Stimulated activated CD8-positive, alpha-beta memory T cell treated with anti-CD3 and anti-CD28 coated beads, Interleukin-7, amount 100 ng/mL, for 4 hours (primary cell): Measurements from ENCODE around the gene PXMP2.
"Not testable (repeated sequence)": the region's sequence is repeated elsewhere in the genome, so short reads cannot be mapped to it uniquely, and the experiment has no call there.

Experiments used
- DNase-seq, 2 donors: peaks; one replicate each; pipeline ENCODE4 v3.0.0-alpha.2; 2020; ENCODE audit warnings: low read depth in 2 of 2

PXMP2 gene

DNA sequence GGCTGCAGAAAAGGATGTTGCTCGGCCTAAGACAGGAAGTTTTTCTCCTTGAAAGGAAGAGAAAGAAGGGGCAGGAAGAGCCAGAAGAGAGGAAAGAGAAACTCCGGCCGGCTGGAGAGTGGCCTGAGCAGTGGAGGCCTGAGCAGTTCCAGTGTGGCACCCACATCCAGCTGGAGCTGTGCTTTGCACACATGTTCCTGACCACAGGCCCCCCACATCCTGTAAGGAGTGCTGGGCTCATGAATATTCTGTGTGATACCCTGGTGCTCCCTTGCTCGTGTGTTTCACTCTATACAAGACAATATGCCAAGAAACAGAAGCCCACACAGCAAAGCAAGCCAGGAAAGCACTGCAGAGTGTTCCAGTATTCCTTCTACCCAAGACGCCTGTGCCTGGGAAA, 27.3 kb upstream of the PXMP2 start:
- no peak for DNase-seq

DNA sequence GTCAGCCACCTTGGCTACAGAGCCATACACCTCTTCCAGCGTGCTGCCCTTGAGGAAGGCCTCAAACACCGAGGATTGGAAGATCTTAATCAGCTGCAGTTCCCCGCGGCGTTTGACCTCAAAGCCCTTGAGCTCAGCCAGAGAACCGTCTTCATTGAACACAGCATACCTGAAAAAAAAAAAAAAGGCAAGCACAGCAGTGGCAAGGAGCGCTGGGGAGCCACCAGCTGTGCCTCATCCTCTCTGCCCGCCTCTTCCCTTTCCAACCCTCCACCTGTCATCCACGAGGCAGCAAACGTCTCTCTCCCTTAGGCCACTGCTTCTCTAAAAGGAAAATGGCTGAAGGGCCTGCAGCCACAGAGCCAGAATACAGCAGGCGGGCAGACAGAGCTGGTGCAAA, 26.4 kb upstream of the PXMP2 start:
- no peak for DNase-seq

- DNase-seq: no peak
These were observed 25.4 kb upstream of the PXMP2 start for GRCh38 chr12:132661972-132662371.

DNA sequence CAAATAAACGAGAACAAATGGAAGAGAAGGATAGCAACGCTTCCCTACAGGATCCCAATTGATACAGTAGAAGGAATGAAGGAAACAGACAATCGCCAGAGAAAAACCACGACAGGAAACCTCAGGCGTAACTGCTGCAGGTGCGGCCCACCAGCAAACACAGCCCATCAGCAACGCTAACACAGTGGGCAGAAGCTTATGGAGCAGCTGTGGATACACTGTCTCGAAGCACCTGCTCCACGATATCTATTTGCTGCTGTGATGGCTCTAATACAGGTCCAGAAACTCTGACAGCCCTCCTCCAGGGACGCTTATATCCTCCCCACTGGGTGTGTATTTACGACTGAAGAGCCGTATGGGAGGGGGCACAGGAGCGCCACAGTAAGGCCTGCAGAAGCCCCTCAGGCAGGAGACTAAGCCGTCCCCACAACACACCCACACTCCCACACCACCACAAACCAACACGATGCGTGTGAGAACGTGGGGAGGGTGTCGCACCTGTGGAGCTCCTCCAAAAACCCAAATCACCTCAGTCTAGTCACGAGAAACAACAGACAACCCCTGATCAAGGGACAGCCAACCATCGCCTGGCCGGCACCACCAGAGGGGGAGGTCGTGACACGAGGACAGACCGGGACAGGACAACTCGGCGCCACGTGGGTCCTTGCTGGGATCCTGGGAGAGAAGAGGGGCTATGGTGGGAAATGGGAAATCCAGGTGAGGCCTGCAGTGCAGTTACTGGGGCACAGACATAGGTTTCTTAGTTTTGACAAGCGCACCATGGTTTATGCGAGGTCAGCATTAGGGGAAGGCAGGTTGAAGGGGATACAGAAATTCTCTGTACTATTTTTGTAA, 24.3 kb upstream of the PXMP2 start:
- DNase-seq: no peak

- DNase-seq: no peak
These were observed 22.9 kb upstream of the PXMP2 start for GRCh38 chr12:132664206-132665148.

- no peak for DNase-seq
These were observed 22.3 kb upstream of the PXMP2 start for GRCh38 chr12:132665149-132665491.

DNA sequence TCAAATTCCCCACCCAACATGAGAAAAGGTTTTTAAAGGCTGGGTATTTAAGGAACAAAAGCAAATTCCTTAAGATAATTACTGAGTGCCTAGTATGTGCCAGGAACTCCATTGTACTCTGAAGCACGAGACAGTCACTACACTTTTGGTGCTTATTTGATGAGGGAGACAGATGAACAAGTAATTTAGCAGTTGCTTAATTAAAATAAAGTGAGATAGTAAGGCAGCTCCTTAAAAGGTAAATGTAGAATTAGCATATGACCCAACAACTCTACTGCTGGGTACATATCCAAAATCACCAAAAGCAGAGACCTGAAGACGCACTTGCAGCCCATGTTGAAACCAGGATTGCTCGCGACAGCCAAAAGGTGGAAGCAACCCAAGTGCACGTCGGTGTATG, 21.6 kb upstream of the PXMP2 start:
- no peak for DNase-seq

- no peak for DNase-seq
These were observed 18.9 kb upstream of the PXMP2 start for GRCh38 chr12:132668191-132669088.

DNA sequence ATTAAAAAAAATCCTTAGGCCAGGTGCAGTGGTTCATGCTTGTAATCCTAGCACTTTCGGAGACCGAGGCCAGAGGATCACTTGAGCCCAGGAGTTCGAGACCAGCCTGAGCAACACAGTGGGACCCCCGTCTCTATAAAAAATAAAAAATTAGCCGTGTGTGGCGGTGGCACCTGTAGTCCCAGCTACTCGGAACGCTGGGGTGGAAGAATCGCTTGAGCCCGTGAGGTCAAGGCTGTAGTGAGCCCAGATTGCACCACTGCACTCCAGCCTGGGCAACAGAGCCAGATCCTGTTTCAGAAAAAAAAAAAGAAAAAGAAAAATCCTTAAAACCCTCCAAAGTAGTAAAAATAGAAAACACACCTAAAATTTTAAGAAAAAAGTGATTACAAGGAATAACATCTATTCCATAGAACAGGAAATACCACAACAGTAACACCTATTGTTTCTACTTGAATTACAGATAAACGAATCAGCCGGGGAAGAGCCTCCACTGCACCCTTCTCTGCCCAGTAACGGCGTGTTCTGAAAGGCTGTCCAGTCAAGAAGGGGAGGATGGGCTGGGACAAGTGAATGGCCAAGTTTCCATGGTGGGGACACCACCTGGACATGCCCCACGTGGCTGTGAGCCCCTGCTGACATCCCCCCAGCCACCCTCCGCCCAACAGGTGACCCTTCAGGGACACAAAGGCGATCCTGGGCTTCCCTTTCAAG, 18.1 kb upstream of the PXMP2 start:
- DNase-seq: no peak

GRCh38 chr12:132672116-132672515, 15.3 kb upstream of the PXMP2 start:
- no peak for DNase-seq

DNA sequence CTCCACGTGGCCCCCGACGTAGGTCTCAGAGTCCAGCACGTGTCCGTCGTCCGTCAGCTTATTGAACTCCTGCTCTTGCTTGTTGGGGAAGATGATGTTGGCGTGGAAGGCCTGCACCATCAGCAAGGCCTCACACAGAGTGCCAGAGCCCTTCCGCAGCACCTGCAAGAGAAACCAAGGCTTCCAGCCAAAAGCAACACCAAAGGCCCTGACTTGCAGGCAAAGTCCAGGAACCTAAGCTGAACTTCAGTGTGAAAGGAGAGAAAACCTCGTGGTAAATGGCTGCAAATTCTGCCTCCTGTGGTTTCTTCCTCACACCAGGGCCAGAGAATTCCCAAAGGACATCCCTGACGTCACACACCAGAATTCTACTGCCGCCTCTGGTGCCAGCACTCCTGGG, 14.7 kb upstream of the PXMP2 start:
- no peak for DNase-seq

DNA sequence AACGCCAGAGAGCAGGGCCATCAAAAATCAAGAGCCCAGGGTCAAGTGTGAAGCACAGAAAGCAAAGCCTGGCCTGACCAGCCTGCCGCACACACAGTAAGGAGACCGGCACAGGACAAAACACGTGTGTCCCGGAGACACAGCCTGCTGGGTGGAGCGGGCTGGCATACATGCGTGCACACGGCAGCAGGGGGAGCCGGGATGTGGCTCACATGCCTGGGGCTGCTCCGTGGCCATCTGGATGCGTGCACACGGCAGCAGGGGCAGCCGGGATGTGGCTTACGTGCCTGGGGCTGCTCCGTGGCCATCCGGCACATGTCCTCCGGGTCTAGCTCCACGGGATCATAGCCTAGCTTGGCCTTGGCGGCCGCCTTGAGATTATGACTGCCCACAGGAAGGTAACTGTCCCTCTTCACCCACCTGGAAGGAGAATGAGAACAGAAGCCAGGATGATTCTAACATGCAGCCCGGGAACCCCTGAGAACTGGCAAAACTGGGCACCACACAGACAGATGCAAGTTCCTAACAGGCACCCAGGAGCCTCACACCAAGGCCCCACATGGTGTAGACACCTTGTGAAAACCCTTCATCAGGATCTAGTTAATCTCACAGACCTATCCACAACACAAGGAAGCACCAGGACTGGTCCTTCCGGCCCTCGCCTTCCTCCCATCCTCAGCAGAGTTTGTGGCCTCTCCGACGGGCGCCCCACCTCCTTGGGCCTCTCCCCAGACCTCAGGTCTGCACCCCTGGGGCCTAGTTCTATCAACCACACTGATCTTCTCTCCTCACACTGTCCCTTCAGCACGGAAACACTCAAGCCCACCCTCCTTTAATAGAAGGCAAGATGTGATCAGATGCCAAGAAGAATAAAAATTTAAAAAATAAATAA, 13.9 kb upstream of the PXMP2 start:
- DNase-seq: no peak

- DNase-seq: no peak
These were observed 12.8 kb upstream of the PXMP2 start for GRCh38 chr12:132674561-132674960.

- DNase-seq: no peak
These were observed 11.5 kb upstream of the PXMP2 start for GRCh38 chr12:132675757-132676432.

- DNase-seq: no peak
These were observed 9.9 kb upstream of the PXMP2 start for GRCh38 chr12:132677492-132677891.

- DNase-seq: no peak
These were observed 2.0 kb upstream of the PXMP2 start for GRCh38 chr12:132685400-132685799.

- no peak for DNase-seq
These were observed 569 bp upstream of the PXMP2 start for GRCh38 chr12:132686825-132687210.

DNA sequence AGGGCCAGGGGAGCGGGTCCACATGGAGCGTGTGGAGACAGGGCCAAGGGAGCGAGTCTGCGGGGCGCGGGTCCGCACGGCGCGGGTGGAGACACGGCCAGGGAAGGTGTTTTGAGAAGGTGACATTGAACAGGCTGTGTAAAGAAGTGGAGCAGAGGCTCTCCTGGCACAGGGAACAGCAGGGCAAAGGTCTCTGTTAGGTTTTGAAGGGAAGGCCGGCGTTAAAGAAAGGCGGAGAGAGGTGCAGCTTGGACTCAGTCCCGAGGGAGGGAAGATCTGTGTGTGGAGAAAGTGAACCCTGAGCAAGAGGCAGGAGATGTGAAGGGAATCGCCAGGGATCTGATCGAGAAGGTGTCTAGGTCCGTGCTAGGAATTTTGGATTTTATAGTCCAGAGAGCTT, 1.8 kb downstream of the PXMP2 start:
- DNase-seq: no peak

DNA sequence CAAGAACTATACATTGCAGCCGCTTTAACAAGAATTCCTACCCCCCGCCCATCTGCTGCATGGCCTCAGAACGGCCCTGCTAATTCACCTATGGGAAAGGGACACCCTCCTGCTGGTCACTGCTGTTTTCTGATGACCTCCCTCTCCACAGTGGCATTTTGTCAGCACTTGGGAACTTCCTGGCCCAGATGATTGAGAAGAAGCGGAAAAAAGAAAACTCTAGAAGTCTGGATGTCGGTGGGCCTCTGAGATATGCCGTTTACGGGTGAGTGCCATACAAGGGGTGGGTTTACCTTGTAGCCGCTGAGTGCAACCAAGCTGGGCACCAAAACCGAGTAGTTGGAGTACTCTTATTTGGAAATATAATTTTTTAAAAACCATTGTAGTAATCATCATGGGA, 2.7 kb downstream of the PXMP2 start:
- DNase-seq: no peak

GRCh38 chr12:132692030-132692429, 4.6 kb downstream of the PXMP2 start:
- not testable (repeated sequence) for DNase-seq
